GM19240 (cell line): ENCODE results near the gene PHF20.
"Not testable (repeated sequence)": the region's sequence is repeated elsewhere in the genome, so short reads cannot be mapped to it uniquely, and the experiment has no call there.

Source experiments
- DNase-seq: peaks from one replicate; pipeline ENCODE4 v3.0.0; 2011; ENCODE audit warnings: low spot score; ENCODE audit not compliant: insufficient read length

The PHF20 gene

GRCh38 chr20:35838205-35838604, 66.4 kb downstream of the PHF20 start:
- no peak for DNase-seq

- DNase-seq = no peak
Observed at GRCh38 chr20:35839904-35840303, 68.1 kb downstream of the PHF20 start.

GRCh38 chr20:35840421-35840820, 68.6 kb downstream of the PHF20 start:
- DNase-seq = no peak

- DNase-seq = no peak
Observed at GRCh38 chr20:35842361-35842760, 70.5 kb downstream of the PHF20 start.

GRCh38 chr20:35843894-35844293, 72.1 kb downstream of the PHF20 start:
- DNase-seq = not testable (repeated sequence)

GRCh38 chr20:35845561-35845960, 73.7 kb downstream of the PHF20 start:
- no peak for DNase-seq

GRCh38 chr20:35849706-35850105, 77.9 kb downstream of the PHF20 start:
- no peak for DNase-seq

- DNase-seq = not testable (repeated sequence)
Observed at GRCh38 chr20:35851659-35852058, 79.8 kb downstream of the PHF20 start.

GRCh38 chr20:35854713-35855348, 83.0 kb downstream of the PHF20 start:
- no peak for DNase-seq

GRCh38 chr20:35855641-35856040, 83.8 kb downstream of the PHF20 start:
- not testable (repeated sequence) for DNase-seq

- no peak for DNase-seq
Observed at GRCh38 chr20:35856866-35857265, 85.1 kb downstream of the PHF20 start.

GRCh38 chr20:35866418-35867202, 94.8 kb downstream of the PHF20 start:
- no peak for DNase-seq

- DNase-seq = no peak
Observed at GRCh38 chr20:35870541-35871258, 98.9 kb downstream of the PHF20 start.

- DNase-seq = no peak
Observed at GRCh38 chr20:35871259-35871771, 99.5 kb downstream of the PHF20 start.

GRCh38 chr20:35876033-35876320, 104.2 kb downstream of the PHF20 start:
- no peak for DNase-seq

GRCh38 chr20:35877611-35878010, 105.8 kb downstream of the PHF20 start:
- no peak for DNase-seq

GRCh38 chr20:35878113-35878625, 106.4 kb downstream of the PHF20 start:
- no peak for DNase-seq

- DNase-seq = no peak
Observed at GRCh38 chr20:35881676-35882075, 109.9 kb downstream of the PHF20 start.

GRCh38 chr20:35882427-35883161, 110.8 kb downstream of the PHF20 start:
- DNase-seq = not testable (repeated sequence)

GRCh38 chr20:35883336-35883777, 111.5 kb downstream of the PHF20 start:
- no peak for DNase-seq
